Psoas muscle (tissue), 8 donors: ENCODE results near the gene PKNOX2. TPM values are rescaled to one million over a fixed set of nuclear protein-coding genes. Genes with fewer than 3 reads are reported as not detected.
A peak's percentile ranks its signal among the peaks of the same experiment; 100 is the strongest.

Experiments
- ATAC-seq, 4 donors: fragments of 200-7000 bp; cut with Tn5 transposase; one replicate each; pipeline ENCODE4 v1.9.1; 2020; ENCODE audit warnings: moderate library complexity in 3 of 4, mild to moderate bottlenecking in 2 of 4
- DNase-seq, 2 donors: peaks; one replicate each; pipeline ENCODE4 v3.0.0-alpha.2; 2020
- H3K27ac ChIP-seq: fragments of 200-600 bp; one replicate; pipeline ENCODE4 v1.8.0; 2022
- H3K27me3 ChIP-seq, 3 donors: fragments of 200-600 bp in 1 of 3; one replicate each; pipeline versions ENCODE4 v1.6.1 to v1.8.0; 2013 to 2022; ENCODE audit warnings: low read length in 2 of 3, mild to moderate bottlenecking in 2 of 3, moderate library complexity in 1 of 3; ENCODE audit not compliant: insufficient read depth in 3 of 3
- H3K36me3 ChIP-seq, 2 donors: fragments of 200-600 bp in 1 of 2; one replicate each; pipeline versions ENCODE4 v1.6.1 to v1.8.0; 2013 to 2022; ENCODE audit warnings: low read depth in 1 of 2, mild to moderate bottlenecking in 1 of 2, moderate library complexity in 1 of 2; ENCODE audit not compliant: insufficient read depth in 1 of 2
- H3K4me1 ChIP-seq: fragments of 200-600 bp; one replicate; pipeline ENCODE4 v1.8.0; 2022
- H3K4me3 ChIP-seq: fragments of 200-600 bp; one replicate; pipeline ENCODE4 v1.8.0; 2022; ENCODE audit warnings: mild to moderate bottlenecking
- H3K9me3 ChIP-seq: fragments of 200-600 bp; one replicate; pipeline ENCODE4 v1.8.0; 2022
- WGBS, 3 donors: extraction: QIAGEN DNeasy Blood & Tissue Kit; methylation state at CpG; one replicate each; pipeline versions ENCODE4 v1.1.6 to v1.1.7; 2013; 5-methylcytosine and 5-hydroxymethylcytosine counted together
- intact Hi-C, 2 donors: fragments of 100-400 bp; cut with DNase I; formaldehyde crosslinking; loops; one replicate each; pipeline versions ENCODE4 v1.11.0 to v1.14.2; 2022
- polyA plus RNA-seq, 3 donors: library from polyadenylated mRNA; stranded (reverse); fragments of 200-250 nt; gene quantifications; one replicate each; pipeline ENCODE4 v1.2.3, GENCODE V29; 2013
- total RNA-seq, 4 donors: library from RNA; stranded (reverse); fragmentation: NEBNext Ultra II Directional in 2 of 4; extraction: Animal tissue kit (Norgen Biotek cat#: 25700) in 2 of 4; gene quantifications; one replicate each; pipeline versions ENCODE4 v1.2.1 to v1.2.4, GENCODE V29; 2021 to 2023
- TF ChIP-seq, protein P1 (sequence below): fragments of 200-600 bp; IDR thresholded peaks from one replicate; pipeline ENCODE4 v1.8.0; 2022; ENCODE audit warnings: antibody characterized with exemption
- donor health status: healthy with polysubstance abuse.
- donor health status: DM: no; HTN: no; CAD: no; lungs with moderate emphysema.
- donor health status: Bipolar disorder and iron deficiency.
- donor health status: healthy.
- donor health status: DM: yes; HTN: yes; CAD: no.
- donor health status: DM: no; HTN: no; CAD: no.
- donor health status: DM: no; HTN: no; CAD: no.
- donor health status: DM: yes; HTN: yes; CAD: no.

PKNOX2 gene
- total and polyA plus RNA-seq, 7 donors: 1.8 to 30.5 (median 14.5) TPM

- no peak overlapping the region for H3K4me3 ChIP-seq
- ATAC-seq (peak; percentile 92 to 98 (median 95)), DNase-seq (peak; percentile 79 to 93)
- no peaks in the 10 kb centered on the region for H3K9me3 ChIP-seq
- peaks cover 46% of the 10 kb centered on the region for H3K4me1 ChIP-seq
- intact Hi-C loops: loop anchor here (5.0 kb wide), 3 partner anchors 78 to 333 kb away; no protein-coding TSS in a partner anchor
- TF ChIP-seq, protein P1, sequence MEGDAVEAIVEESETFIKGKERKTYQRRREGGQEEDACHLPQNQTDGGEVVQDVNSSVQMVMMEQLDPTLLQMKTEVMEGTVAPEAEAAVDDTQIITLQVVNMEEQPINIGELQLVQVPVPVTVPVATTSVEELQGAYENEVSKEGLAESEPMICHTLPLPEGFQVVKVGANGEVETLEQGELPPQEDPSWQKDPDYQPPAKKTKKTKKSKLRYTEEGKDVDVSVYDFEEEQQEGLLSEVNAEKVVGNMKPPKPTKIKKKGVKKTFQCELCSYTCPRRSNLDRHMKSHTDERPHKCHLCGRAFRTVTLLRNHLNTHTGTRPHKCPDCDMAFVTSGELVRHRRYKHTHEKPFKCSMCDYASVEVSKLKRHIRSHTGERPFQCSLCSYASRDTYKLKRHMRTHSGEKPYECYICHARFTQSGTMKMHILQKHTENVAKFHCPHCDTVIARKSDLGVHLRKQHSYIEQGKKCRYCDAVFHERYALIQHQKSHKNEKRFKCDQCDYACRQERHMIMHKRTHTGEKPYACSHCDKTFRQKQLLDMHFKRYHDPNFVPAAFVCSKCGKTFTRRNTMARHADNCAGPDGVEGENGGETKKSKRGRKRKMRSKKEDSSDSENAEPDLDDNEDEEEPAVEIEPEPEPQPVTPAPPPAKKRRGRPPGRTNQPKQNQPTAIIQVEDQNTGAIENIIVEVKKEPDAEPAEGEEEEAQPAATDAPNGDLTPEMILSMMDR: no peak
- peak overlapping the region; percentile 88 for H3K27ac ChIP-seq
- H3K36me3 ChIP-seq: no peaks in the 10 kb centered on the region
- WGBS, 3 donors: 17 to 26% (median 24%) methylated on average over 8 to 9 of the region's 9 CpGs
- no peaks in the 10 kb centered on the region for H3K27me3 ChIP-seq
These were observed 261.1 kb downstream of the PKNOX2 start for GRCh38 chr11:125425601-125426000.

GRCh38 chr11:125426818-125427528 lies 262.4 kb downstream of the PKNOX2 start:
- Histone ChIP-seq H3K9me3 (no peaks in the 10 kb centered on the region), H3K4me3 (no peak overlapping the region), H3K27ac (peak overlapping the region; percentile 88), H3K36me3 (no peaks in the 10 kb centered on the region), H3K4me1 (peaks cover 46% of the 10 kb centered on the region), H3K27me3 (no peaks in the 10 kb centered on the region)
- intact Hi-C loops: loop anchor here (5.0 kb wide), 3 partner anchors 80 to 335 kb away; no protein-coding TSS in a partner anchor
- TF ChIP-seq, protein P1: no peak
- 70 to 74% (median 73%) methylated on average over 14 of the region's 14 CpGs for WGBS, 3 donors
- peak in 2 of 4 donors; percentile 55 to 57 for ATAC-seq
- DNase-seq: no peak

DNA sequence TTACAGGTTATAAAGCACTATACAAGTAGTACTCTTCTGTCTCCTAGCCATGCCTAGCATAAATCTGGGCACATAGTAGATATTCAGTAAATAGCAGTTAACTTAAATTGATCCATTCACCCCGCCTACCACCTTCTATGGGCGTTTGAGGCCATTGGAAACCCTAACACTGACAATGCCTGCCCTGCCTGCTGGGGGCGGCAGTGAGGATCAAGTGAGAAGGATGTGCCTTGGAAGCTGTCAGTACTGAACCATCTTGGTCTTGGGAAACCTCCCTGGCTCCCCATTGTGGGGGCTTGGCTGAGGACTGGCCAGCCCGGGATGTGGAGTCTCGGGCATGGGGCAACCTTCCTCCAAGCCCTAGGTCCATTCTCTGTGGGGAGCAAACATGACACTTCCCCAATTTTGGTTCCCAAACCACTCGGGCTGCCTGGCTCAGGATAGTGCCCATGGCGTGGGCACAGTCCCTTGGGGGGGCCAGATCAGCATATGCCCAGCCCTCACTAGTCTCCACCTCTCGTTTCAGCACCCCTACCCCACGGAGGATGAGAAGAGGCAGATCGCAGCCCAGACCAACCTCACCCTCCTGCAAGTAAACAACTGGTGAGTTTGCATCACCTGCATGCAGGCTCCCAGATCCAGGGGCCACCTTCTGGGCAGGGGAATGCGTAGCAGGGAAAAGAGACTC lies 264.1 kb downstream of the PKNOX2 start:
- ATAC-seq: no peak

GRCh38 chr11:125429174-125429707 lies 264.7 kb downstream of the PKNOX2 start:
- Histone ChIP-seq H3K36me3 (no peaks in the 10 kb centered on the region), H3K9me3 (no peaks in the 10 kb centered on the region), H3K4me1 (peaks cover 46% of the 10 kb centered on the region), H3K4me3 (no peak overlapping the region), H3K27ac (no peak overlapping the region), H3K27me3 (no peaks in the 10 kb centered on the region)
- TF ChIP-seq, protein P1: peak; percentile 61
- ATAC-seq: peak in 2 of 4 donors; percentile 23 to 47
- intact Hi-C loops: loop anchor here (5.0 kb wide), 3 partner anchors 82 to 337 kb away; no protein-coding TSS in a partner anchor
- peak; percentile 58 to 78 for DNase-seq
- 44 to 51% (median 51%) methylated on average over 6 of the region's 6 CpGs for WGBS, 3 donors

More for the DNA sequence above, 264.1 kb downstream of the PKNOX2 start:
- H3K9me3 ChIP-seq: no peaks in the 10 kb centered on the region
- no peak for DNase-seq
- intact Hi-C loops: loop anchor here (5.0 kb wide), 3 partner anchors 81 to 336 kb away; no protein-coding TSS in a partner anchor
- no peaks in the 10 kb centered on the region for H3K27me3 ChIP-seq
- TF ChIP-seq, protein P1: no peak
- peaks cover 46% of the 10 kb centered on the region for H3K4me1 ChIP-seq
- H3K4me3 ChIP-seq: no peak overlapping the region
- no peaks in the 10 kb centered on the region for H3K36me3 ChIP-seq
- 72 to 81% (median 74%) methylated on average over 11 of the region's 11 CpGs for WGBS, 3 donors
- no peak overlapping the region for H3K27ac ChIP-seq
